ENCODE results near the gene FREM2. TPM values are rescaled to one million over a fixed set of nuclear protein-coding genes. Genes with fewer than 3 reads are reported as not detected.

Gene FREM2
- total and polyA plus RNA-seq, 2 of the 13 experiments (the other 11 are each of a cell fraction or from before 2014, with no cell fraction given): not detected

- no peaks in the 10 kb centered on the region for H4K20me1 ChIP-seq (ENCODE audit: insufficient read depth, low read length)
- no peak overlapping the region for H3K9ac ChIP-seq (ENCODE audit: insufficient read depth, low read depth, low read length)
- H3K9me3 ChIP-seq (ENCODE audit: low read length): no peaks in the 10 kb centered on the region
- FAIRE-seq: no peak
- 7% methylated on average over 3 of the region's 3 CpGs for WGBS (ENCODE audit: low lambda C conversion rate)
- H2AFZ ChIP-seq (ENCODE audit: low read length): no peak overlapping the region
- no peaks in the 10 kb centered on the region for H3K79me2 ChIP-seq (ENCODE audit: insufficient read depth, low read length)
- ChIA-PET POLR2A (no interaction called here), CTCF (ENCODE audit: low intra/inter-chr PET ratio, low total read pairs) (no interaction called here)
- no TSS peak for BruUV-seq (replicated peaks)
- H3K27me3 ChIP-seq (ENCODE audit: control insufficient read depth in 1 of 2, insufficient read depth in 2 of 2, low read length in 2 of 2): no peaks in the 10 kb centered on the region
- no peaks in the 10 kb centered on the region for H3K4me1 ChIP-seq (ENCODE audit: insufficient read depth, low read length)
- no peak overlapping the region for H3K4me3 ChIP-seq (replicated peaks in 1 of 3; ENCODE audit: insufficient read depth in 1 of 3, low read depth in 2 of 3, low read length in 3 of 3)
- in situ Hi-C loops (cut with HindIII; ENCODE audit: extremely low pct_ligation_motif_present, low pct_unique_long_range_greater_than_20kb): no loop called here
- no peak overlapping the region for H3K4me2 ChIP-seq (ENCODE audit: low read depth, low read length)
- no peak overlapping the region for H3K27ac ChIP-seq (ENCODE audit: extremely low read length, insufficient read depth, low read length)
- H3K36me3 ChIP-seq (replicated peaks in 1 of 2; ENCODE audit: control insufficient read depth in 1 of 2, insufficient read depth in 2 of 2, low read length in 2 of 2): no peaks in the 10 kb centered on the region
- no peak for ATAC-seq
- no peak for DNase-seq (ENCODE audit: low spot score)
- intact Hi-C loops (cut with micrococcal nuclease; ENCODE audit: unreplicated experiment): no loop called here
- TF ChIP-seq ZNF563 (CRISPR knock-in tag; IDR thresholded peaks at IDR 0.05) (no peak), ZSCAN21 (CRISPR knock-in tag; IDR thresholded peaks at IDR 0.05; ENCODE audit: borderline replicate concordance) (no peak), ARID5B (CRISPR knock-in tag; IDR thresholded peaks at IDR 0.05) (no peak), MED13 (CRISPR knock-in tag; IDR thresholded peaks at IDR 0.05) (no peak), SP4 (CRISPR knock-in tag; IDR thresholded peaks at IDR 0.05) (no peak), RBM22 (optimal IDR thresholded peaks at IDR 0.05; ENCODE audit: low read length) (no peak), CEBPZ (IDR thresholded peaks at IDR 0.05; ENCODE audit: low read length) (no peak), CBX2 (IDR thresholded peaks at IDR 0.05; ENCODE audit: low read depth, low read length) (no peak), CBX2 (CRISPR knock-in tag; IDR thresholded peaks at IDR 0.05; ENCODE audit: low read depth) (no peak), AHDC1 (CRISPR knock-in tag; IDR thresholded peaks at IDR 0.05; ENCODE audit: borderline replicate concordance) (no peak), MIER2 (CRISPR knock-in tag; IDR thresholded peaks at IDR 0.05) (no peak), PCBP1 (IDR thresholded peaks at IDR 0.05; ENCODE audit: borderline replicate concordance, low read depth, low read length) (no peak)
These were observed 167.3 kb downstream of the FREM2 start for GRCh38 chr13:38854226-38854625.
